NCI-H1105 treated with DMSO at 0.1 percent for 48 hours (cell line): Measurements from ENCODE around the gene NELFA.

Experiments used
- DNase-seq: peaks from one replicate; lab custom pipeline; 2025; lab: John Stamatoyannopoulos, UW

The NELFA gene

DNA sequence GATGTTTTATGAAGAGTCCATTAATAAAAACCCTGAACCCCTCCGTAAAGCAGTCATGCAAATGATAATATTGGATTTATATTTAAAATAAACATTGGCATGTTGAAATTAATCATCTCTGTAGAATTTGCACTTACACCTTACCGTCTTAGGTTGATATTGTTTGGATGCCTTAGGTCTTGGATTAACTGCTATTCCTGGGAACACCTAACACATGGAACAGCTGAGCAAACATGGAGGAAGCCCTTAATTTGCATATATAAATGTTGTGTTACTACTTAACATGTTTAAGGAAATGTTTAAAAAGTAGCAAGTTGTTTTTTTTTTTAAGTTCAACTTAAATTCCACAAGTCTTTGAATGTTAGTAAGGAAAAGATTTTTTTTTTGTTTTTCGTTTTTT is 75.1 kb downstream of the NELFA start:
- DNase-seq, result no peak

DNA sequence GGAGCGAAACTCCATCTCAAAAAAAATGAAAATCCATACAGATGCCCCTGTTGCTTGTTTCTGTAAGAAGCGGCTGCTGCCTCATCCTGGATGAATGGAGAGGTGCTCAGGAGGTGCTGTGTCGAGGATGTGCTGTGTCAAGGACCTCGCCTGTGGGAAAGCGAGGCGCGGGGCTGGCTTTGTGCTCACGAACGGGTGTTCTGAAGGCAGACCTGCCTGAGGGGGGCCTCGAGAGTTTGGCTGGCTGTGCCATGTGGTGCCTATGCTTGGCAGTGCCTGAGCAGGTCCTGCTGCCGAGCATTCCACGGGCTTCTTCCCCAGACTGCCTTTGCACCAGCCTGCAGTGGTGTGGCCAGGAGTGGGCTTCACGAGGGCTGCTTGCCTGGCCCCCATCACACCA is 76.0 kb downstream of the NELFA start:
- DNase-seq, result no peak
